ENCODE data around the gene PTRHD1. TPM values are rescaled to one million over a fixed set of nuclear protein-coding genes. Genes with fewer than 3 reads are reported as not detected.
"Not testable (repeated sequence)": the region's sequence is repeated elsewhere in the genome, so short reads cannot be mapped to it uniquely, and the experiment has no call there.

The PTRHD1 gene
- total and polyA plus RNA-seq, 11 donors = 12.6 to 37.1 (median 27.5) TPM

- TF ChIP-seq POLR2A (IDR thresholded peaks at IDR 0.05) = no peak
- TF ChIP-seq CTCF (IDR thresholded peaks at IDR 0.05) = no peak
- Histone ChIP-seq H3K4me3 (no peak overlapping the region), H3K4me1 (peaks cover 0 to 8% (median 0%) of the 10 kb centered on the region in 12 donors), H3K36me3 (peaks cover 0 to 46% (median 8%) of the 10 kb centered on the region in 9 donors), H3K9me3 (no peaks in the 10 kb centered on the region), H3K27me3 (no peaks in the 10 kb centered on the region), H3K27ac (no peak overlapping the region)
- ATAC-seq (peak in 1 of 4 donors; percentile 57), DNase-seq (no peak)
- intact Hi-C loops (cut with DNase I) = no loop called here
- 75 to 84% (median 80%) methylated on average over 4 of the region's 4 CpGs for WGBS, 4 donors
These were observed 21.3 kb upstream of the PTRHD1 start for GRCh38 chr2:24814516-24814915.

- intact Hi-C loops (cut with DNase I) = no loop called here
- Histone ChIP-seq H3K27ac (no peak overlapping the region), H3K4me3 (no peak overlapping the region), H3K27me3 (no peaks in the 10 kb centered on the region), H3K36me3 (peaks cover 0 to 38% (median under 1%) of the 10 kb centered on the region in 9 donors), H3K9me3 (no peaks in the 10 kb centered on the region), H3K4me1 (peaks cover 0 to 3% (median 0%) of the 10 kb centered on the region in 12 donors)
- TF ChIP-seq POLR2A (IDR thresholded peaks at IDR 0.05) (no peak), CTCF (IDR thresholded peaks at IDR 0.05) (no peak)
- DNase-seq (no peak), ATAC-seq (peak in 1 of 4 donors; percentile 36)
- 94 to 98% (median 97%) methylated on average over 4 of the region's 4 CpGs for WGBS, 4 donors
These were observed 20.5 kb upstream of the PTRHD1 start for GRCh38 chr2:24813691-24814137.

GRCh38 chr2:24809316-24810007, 16.3 kb upstream of the PTRHD1 start:
- intact Hi-C loops (cut with DNase I) = no loop called here
- Histone ChIP-seq H3K4me1 (no peaks in the 10 kb centered on the region), H3K4me3 (no peak overlapping the region), H3K36me3 (no peaks in the 10 kb centered on the region), H3K9me3 (peaks cover 0 to 15% (median 0%) of the 10 kb centered on the region in 12 donors), H3K27ac (no peak overlapping the region), H3K27me3 (no peaks in the 10 kb centered on the region)
- ATAC-seq = no peak
- WGBS, 4 donors = 89 to 94% (median 89%) methylated on average over 4 of the region's 4 CpGs
- TF ChIP-seq POLR2A (IDR thresholded peaks at IDR 0.05) = no peak
- no peak for TF ChIP-seq CTCF (IDR thresholded peaks at IDR 0.05)
- DNase-seq = no peak

GRCh38 chr2:24806661-24807036, 13.5 kb upstream of the PTRHD1 start:
- DNase-seq = no peak
- intact Hi-C loops (cut with DNase I) = no loop called here
- no peak for ATAC-seq
- Histone ChIP-seq H3K36me3 (no peaks in the 10 kb centered on the region), H3K27me3 (no peaks in the 10 kb centered on the region), H3K4me1 (no peaks in the 10 kb centered on the region), H3K27ac (no peak overlapping the region), H3K9me3 (peaks cover 0 to 17% (median 0%) of the 10 kb centered on the region in 12 donors), H3K4me3 (no peak overlapping the region)
- TF ChIP-seq CTCF (IDR thresholded peaks at IDR 0.05) = no peak
- TF ChIP-seq POLR2A (IDR thresholded peaks at IDR 0.05) = no peak

- H3K4me1 ChIP-seq; DNase-seq; intact Hi-C loops (cut with DNase I); ATAC-seq; H3K27me3 ChIP-seq; H3K27ac ChIP-seq; H3K4me3 ChIP-seq; H3K36me3 ChIP-seq: not testable (repeated sequence)
- WGBS, 4 donors = 94 to 97% (median 96%) methylated on average over 22 to 25 of the region's 25 CpGs
- peaks cover 0 to 21% (median 0%) of the 10 kb centered on the region in 12 donors for H3K9me3 ChIP-seq
These were observed 12.8 kb upstream of the PTRHD1 start for GRCh38 chr2:24805811-24806660.

- intact Hi-C loops (cut with DNase I); DNase-seq; ATAC-seq; H3K36me3 ChIP-seq; H3K9me3 ChIP-seq; H3K27me3 ChIP-seq; H3K4me3 ChIP-seq; H3K4me1 ChIP-seq; H3K27ac ChIP-seq: not testable (repeated sequence)
- 95 to 99% (median 97%) methylated on average over 4 to 5 of the region's 5 CpGs for WGBS, 4 donors
These were observed 7.3 kb upstream of the PTRHD1 start for GRCh38 chr2:24800487-24800886.
